Prostate gland (tissue), 2 donors: ENCODE results near the gene TMPRSS7.

Experiments
- CTCF ChIP-seq, 4 experiments: fragments of 200-600 bp in 2 of 4; fragments of 450-650 bp in 2 of 4; sonication (generic) in 2 of 4; IDR thresholded peaks; 1 replicate in 3 of 4; 2 replicates in 1 of 4; pipeline ENCODE4 v1.5.1; 2016 to 2019; ENCODE audit warnings: antibody characterized with exemption in 4 of 4, mild to moderate bottlenecking in 2 of 4, moderate library complexity in 2 of 4
- POLR2AphosphoS5 ChIP-seq: sonication (generic); formaldehyde crosslinking; IDR thresholded peaks from one replicate; pipeline ENCODE4 v1.6.1; 2017; ENCODE audit warnings: antibody characterized with exemption

GRCh38 chr3:112035241-112035640 is 705 bp downstream of the TMPRSS7 start:
- TF ChIP-seq POLR2AphosphoS5 (no peak), CTCF (IDR thresholded peaks at IDR 0.05) (no peak)
